T-helper 1 cell treated with Interleukin-12 subunit alpha and Interleukin-12 subunit beta and Interleukin-4 antibody, amounts not matched to agents 30 μg/mL and 1 μg/mL, for 36 hours (primary cell): ENCODE measurements around the gene OTOG.

Source experiments
- H3K27ac Mint-ChIP-seq: one replicate; pipeline ENCODE4 v1.8.0; 2021; ENCODE audit warnings: mild to moderate bottlenecking, mixed read lengths
- H3K27me3 Mint-ChIP-seq: one replicate; pipeline ENCODE4 v1.8.0; 2021; ENCODE audit warnings: low read depth, mixed read lengths
- H3K36me3 Mint-ChIP-seq: one replicate; pipeline ENCODE4 v1.8.0; 2021; ENCODE audit warnings: low read depth, mixed read lengths
- H3K4me1 Mint-ChIP-seq: one replicate; pipeline ENCODE4 v1.8.0; 2021; ENCODE audit warnings: low read depth, mixed read lengths
- H3K4me3 Mint-ChIP-seq: one replicate; pipeline ENCODE4 v1.8.0; 2021; ENCODE audit warnings: mild to moderate bottlenecking, moderate library complexity, mixed read lengths
- H3K9me3 Mint-ChIP-seq: one replicate; pipeline ENCODE4 v1.8.0; 2021; ENCODE audit warnings: mixed read lengths

OTOG gene, protein sequence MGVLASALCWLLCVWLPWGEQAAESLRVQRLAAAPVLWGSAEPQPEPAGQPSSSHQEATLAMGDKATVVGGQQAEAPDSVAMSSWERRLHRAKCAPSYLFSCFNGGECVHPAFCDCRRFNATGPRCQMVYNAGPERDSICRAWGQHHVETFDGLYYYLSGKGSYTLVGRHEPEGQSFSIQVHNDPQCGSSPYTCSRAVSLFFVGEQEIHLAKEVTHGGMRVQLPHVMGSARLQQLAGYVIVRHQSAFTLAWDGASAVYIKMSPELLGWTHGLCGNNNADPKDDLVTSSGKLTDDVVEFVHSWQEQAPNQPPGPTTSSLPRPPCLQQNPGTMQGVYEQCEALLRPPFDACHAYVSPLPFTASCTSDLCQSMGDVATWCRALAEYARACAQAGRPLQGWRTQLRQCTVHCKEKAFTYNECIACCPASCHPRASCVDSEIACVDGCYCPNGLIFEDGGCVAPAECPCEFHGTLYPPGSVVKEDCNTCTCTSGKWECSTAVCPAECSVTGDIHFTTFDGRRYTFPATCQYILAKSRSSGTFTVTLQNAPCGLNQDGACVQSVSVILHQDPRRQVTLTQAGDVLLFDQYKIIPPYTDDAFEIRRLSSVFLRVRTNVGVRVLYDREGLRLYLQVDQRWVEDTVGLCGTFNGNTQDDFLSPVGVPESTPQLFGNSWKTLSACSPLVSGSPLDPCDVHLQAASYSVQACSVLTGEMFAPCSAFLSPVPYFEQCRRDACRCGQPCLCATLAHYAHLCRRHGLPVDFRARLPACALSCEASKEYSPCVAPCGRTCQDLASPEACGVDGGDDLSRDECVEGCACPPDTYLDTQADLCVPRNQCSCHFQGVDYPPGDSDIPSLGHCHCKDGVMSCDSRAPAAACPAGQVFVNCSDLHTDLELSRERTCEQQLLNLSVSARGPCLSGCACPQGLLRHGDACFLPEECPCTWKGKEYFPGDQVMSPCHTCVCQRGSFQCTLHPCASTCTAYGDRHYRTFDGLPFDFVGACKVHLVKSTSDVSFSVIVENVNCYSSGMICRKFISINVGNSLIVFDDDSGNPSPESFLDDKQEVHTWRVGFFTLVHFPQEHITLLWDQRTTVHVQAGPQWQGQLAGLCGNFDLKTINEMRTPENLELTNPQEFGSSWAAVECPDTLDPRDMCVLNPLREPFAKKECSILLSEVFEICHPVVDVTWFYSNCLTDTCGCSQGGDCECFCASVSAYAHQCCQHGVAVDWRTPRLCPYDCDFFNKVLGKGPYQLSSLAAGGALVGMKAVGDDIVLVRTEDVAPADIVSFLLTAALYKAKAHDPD (N-terminal part only)

DNA sequence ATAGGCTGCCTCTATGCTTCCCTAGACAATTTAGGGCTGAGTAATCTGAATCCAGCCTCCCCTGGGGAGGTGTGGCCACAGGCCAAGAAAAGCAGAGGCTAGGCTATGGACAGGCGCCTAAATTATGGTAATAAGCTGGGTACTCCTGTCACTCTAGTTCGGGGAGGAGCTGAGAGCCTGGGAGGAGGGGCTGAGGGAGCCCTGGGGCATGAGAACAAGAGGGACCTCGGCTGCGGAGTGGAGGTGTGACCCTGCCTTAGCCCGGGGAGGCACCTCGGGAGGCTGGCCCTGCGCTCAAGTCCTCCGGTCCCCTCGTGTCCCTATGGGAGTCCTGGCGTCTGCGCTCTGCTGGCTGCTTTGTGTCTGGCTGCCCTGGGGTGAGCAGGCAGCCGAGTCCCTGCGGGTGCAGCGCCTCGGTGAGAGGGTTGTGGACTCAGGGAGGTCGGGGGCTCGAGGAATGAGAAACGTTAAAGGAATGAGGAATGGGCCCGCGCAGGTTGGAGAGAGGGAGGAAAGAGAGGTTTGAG is at the start of gene OTOG:
Gene OTOG, plus strand, starts transcription at position 209 of the 527 bp plus-strand sequence. Its CDS starts 114 bp downstream, at position 323.
- Mint-ChIP-seq H3K4me3 (no peak within 1 kb of the TSS), H3K27ac (no peak within 1 kb of the TSS), H3K9me3 (no peaks in the 10 kb centered on the region), H3K27me3 (peaks cover 33% of the 10 kb centered on the region), H3K4me1 (peaks cover 4% of the 10 kb centered on the region), H3K36me3 (no peaks in the 10 kb centered on the region)

DNA sequence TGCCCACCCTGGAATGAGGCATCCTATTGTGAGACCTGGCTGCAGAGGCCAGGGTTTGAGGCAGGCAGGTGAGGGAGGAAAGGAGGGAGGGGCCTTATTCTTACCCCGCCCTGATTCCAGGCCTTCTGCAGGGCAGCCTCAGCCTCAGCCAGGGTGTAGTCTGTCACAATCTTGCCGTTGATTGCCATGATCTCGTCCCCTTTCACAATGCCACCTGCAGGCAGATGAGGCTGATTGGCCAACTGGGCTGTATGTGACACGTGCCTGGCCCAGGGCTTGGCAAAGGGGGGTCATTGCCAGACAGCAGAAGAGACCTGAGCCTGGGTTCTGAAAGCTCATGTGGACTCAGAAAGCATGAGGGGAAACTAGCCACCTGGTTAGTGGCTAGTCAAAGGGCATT is 49.0 kb upstream of the OTOG start:
- Mint-ChIP-seq H3K27ac (no peak overlapping the region), H3K4me1 (no peaks in the 10 kb centered on the region), H3K4me3 (no peak overlapping the region), H3K27me3 (peaks cover 4% of the 10 kb centered on the region), H3K9me3 (no peaks in the 10 kb centered on the region), H3K36me3 (no peaks in the 10 kb centered on the region)

DNA sequence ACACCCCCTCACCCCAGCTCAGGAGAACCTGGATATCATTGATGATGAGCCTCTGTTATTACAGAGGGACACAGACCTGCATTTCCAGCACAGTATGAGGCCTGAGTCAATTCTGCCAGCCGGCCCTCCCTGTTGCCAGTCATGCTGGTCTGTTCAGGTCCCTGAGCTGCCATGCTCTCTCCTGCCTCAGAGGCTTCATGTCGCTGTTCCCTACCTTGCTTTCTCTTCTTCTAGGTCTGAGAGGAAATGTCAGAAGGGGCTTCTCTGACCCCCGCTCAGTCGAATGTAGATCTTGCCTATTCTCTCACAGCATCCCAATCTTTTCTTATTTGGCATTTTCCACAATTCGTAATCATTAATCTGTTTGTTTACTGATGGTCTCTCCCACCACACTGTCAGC is 48.6 kb upstream of the OTOG start:
- Mint-ChIP-seq H3K9me3 (no peaks in the 10 kb centered on the region), H3K27ac (no peak overlapping the region), H3K27me3 (peaks cover 4% of the 10 kb centered on the region), H3K4me3 (no peak overlapping the region), H3K4me1 (no peaks in the 10 kb centered on the region), H3K36me3 (no peaks in the 10 kb centered on the region)

DNA sequence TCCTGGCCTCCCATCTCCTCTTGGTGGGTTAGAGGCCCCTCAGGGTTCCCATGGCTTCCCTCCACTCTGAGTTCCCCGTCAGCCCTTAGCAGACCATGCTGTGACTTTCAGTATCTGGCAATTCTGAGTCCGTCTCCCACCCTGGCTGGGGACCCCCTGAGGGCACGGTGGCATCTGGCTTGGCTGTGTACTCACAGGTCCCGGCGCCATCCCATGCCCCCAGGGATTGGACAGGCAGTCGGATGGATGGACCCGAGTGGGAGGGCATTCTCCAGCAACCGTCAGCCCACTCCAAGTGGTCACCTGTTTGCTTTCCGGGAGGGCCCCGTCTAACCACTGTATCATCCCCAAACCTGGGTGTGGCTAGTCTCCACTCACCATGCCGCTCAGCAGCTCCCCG is 46.4 kb upstream of the OTOG start:
- peaks cover 8% of the 10 kb centered on the region for H3K27me3 Mint-ChIP-seq
- no peak overlapping the region for H3K4me3 Mint-ChIP-seq
- no peaks in the 10 kb centered on the region for H3K36me3 Mint-ChIP-seq
- no peak overlapping the region for H3K27ac Mint-ChIP-seq
- H3K4me1 Mint-ChIP-seq = no peaks in the 10 kb centered on the region
- no peaks in the 10 kb centered on the region for H3K9me3 Mint-ChIP-seq

DNA sequence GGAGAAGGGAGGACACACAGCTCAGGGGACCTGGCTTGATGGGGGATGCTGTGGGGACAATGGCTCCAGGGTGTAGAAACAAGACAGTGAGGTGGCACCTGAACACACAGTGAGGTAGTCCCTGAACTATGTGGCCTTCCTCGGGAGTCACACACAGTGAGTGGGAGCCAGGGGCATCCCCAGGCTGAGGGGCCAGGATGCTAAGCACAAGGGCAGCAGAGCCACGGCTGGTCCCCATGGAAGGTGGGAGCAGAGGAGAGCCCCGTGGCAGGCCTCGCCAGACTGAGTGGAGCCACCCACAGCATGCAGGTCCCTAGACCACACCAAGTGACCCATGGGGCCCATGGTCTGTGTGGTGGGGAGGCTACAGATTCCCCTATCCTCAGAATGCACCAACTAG is 44.4 kb upstream of the OTOG start:
- no peaks in the 10 kb centered on the region for H3K4me1 Mint-ChIP-seq
- peaks cover 7% of the 10 kb centered on the region for H3K27me3 Mint-ChIP-seq
- H3K27ac Mint-ChIP-seq = no peak overlapping the region
- no peaks in the 10 kb centered on the region for H3K9me3 Mint-ChIP-seq
- H3K4me3 Mint-ChIP-seq = no peak overlapping the region
- H3K36me3 Mint-ChIP-seq = no peaks in the 10 kb centered on the region

DNA sequence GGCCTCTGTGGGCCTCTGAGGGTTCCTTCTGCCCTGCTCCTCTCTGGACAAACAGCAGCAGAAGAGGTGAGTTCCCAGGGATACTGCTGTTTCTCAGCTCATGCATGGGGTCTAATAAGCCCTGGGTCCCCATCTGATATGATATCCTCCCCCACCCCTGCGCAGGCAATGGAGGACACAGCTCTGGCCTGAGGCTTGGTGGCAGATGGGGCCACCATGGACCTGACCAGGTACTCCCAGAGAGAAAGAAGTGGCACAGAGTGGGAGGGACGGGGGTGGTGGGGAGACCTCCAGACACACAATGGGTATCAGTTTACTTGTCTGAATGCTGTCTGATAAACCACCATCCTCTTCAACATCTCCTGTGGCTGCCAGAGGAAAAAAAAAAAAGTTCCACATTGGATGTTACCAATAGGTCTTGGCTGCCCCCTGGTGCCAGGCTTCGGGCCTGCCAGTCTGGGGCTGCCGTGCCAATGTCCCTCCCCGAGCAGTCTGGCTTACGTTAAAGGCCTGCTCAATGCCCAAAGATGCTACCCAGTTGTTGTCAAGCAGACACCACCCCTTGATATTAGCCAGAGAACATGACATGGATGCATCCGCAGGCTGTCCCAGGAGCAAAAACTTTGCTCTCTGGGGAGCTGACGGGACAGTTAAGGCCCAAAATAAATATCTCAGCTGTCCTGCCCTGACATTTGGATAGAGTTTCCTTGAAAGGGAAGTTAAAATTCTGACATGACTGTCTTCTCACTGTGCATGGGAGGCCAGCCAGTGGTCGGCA is 42.5 kb upstream of the OTOG start:
- no peaks in the 10 kb centered on the region for H3K9me3 Mint-ChIP-seq

DNA sequence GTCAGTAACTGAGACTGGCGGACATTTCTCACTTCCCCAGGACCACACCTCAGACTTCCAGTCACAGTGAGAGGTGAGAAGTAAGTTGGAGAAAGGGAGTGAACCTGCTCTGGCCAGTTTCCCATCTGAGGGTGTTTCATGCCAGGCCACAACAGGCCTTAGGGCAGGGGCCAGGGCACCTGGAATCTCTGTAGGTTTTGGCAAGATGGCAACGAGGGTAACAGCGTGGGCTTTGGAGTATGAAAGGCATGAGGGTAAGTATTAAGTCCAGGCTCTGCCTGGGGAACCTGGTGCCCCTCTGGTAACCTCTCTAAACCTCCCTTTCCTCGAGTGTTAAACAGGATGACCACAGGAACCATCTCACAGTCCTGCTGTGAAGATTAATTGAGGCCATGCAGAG is 41.9 kb upstream of the OTOG start:
- Mint-ChIP-seq H3K4me3 (no peak overlapping the region), H3K9me3 (no peaks in the 10 kb centered on the region), H3K27ac (no peak overlapping the region), H3K4me1 (no peaks in the 10 kb centered on the region), H3K36me3 (no peaks in the 10 kb centered on the region), H3K27me3 (peaks cover 10% of the 10 kb centered on the region)

More for the DNA sequence above, 42.5 kb upstream of the OTOG start:
- no peaks in the 10 kb centered on the region for H3K36me3 Mint-ChIP-seq
- no peak overlapping the region for H3K27ac Mint-ChIP-seq
- H3K4me1 Mint-ChIP-seq = no peaks in the 10 kb centered on the region
- H3K27me3 Mint-ChIP-seq = peaks cover 10% of the 10 kb centered on the region
- H3K4me3 Mint-ChIP-seq = no peak overlapping the region

DNA sequence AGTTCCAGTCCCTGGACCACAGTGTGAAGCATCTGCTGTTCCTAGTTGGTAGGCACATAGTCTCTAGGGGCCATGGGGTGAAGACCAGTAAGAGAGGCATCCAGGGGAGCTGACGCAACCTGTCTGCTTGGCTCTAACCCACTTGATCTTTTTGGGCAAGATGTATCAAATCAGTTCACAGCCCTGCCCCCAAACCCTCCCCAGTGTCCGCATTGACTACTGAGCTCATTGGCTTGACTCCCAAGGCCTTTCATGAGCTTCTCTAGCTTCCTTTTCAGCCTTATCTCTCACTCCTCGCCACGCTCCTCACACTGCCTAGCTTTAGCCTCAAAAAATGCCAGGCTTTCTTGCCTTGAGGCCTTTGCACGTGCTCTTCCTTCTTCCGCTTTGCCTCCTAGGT is 40.7 kb upstream of the OTOG start:
- no peaks in the 10 kb centered on the region for H3K4me1 Mint-ChIP-seq
- H3K9me3 Mint-ChIP-seq = no peaks in the 10 kb centered on the region
- H3K27me3 Mint-ChIP-seq = peaks cover 10% of the 10 kb centered on the region
- H3K27ac Mint-ChIP-seq = no peak overlapping the region
- H3K36me3 Mint-ChIP-seq = no peaks in the 10 kb centered on the region
- H3K4me3 Mint-ChIP-seq = no peak overlapping the region

DNA sequence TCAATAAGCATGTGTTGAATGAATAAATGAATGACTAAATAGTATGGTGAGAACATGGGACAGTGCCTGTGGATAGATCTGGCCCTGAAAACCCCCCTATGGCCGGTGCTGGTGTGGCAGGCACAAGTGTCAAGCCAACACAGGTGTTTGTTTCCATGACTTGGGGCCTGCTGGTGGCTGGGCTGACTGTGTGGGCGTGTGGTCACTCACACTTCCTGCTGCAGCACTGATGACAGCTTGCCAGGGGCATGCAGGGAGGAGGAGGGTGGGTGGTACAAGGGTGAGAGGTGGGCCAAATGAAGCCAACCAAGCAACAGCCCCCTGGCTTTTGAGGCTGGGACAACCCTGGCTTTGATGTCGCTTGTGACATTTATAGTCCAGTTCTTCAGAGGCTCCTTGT is 40.1 kb upstream of the OTOG start:
- Mint-ChIP-seq H3K4me1 (no peaks in the 10 kb centered on the region), H3K27me3 (peaks cover 10% of the 10 kb centered on the region), H3K27ac (no peak overlapping the region), H3K36me3 (no peaks in the 10 kb centered on the region), H3K4me3 (no peak overlapping the region), H3K9me3 (no peaks in the 10 kb centered on the region)

DNA sequence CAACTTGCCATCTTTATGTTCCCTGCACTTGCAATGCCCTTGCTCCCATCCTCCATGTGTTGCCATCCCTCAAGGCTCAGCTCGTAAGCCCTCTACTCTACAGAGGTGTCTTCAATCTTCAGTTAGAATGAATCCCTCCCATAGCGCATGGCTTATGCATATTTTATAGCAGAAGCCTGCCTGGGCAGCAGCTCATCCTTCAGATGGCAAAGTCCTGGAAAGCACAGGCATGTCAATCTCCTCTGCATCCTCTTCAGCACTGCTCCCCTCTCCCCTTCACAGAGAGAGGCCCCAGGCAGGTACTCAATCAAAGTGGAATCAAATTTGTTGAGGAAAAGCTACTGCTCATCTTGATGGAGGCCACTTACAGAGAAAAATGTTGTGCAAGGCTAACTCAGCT is 39.3 kb upstream of the OTOG start:
- Mint-ChIP-seq H3K9me3 (no peaks in the 10 kb centered on the region), H3K36me3 (no peaks in the 10 kb centered on the region), H3K27ac (no peak overlapping the region), H3K4me3 (no peak overlapping the region), H3K4me1 (no peaks in the 10 kb centered on the region), H3K27me3 (peaks cover 12% of the 10 kb centered on the region)

DNA sequence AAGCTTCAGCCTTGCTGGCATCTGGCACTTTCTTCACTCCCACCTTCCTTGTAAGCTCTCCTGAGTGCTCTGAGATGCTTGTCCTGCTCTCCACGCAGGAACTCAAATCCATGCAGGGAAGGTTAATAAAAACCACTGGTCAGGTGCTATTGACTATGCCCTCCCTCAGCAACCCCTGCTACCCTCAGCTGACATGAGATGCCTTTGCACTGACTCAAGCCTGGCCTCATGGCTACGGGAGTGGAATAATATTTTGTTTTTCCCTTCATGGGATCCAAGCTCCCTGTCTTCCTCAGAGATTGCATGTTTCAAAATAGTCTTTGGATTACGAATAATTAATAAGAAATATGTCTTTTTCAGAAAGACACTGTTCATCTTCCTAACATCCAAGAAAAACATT is 38.8 kb upstream of the OTOG start:
- Mint-ChIP-seq H3K4me1 (no peaks in the 10 kb centered on the region), H3K36me3 (no peaks in the 10 kb centered on the region), H3K27me3 (peaks cover 16% of the 10 kb centered on the region), H3K4me3 (no peak overlapping the region), H3K27ac (no peak overlapping the region), H3K9me3 (no peaks in the 10 kb centered on the region)

DNA sequence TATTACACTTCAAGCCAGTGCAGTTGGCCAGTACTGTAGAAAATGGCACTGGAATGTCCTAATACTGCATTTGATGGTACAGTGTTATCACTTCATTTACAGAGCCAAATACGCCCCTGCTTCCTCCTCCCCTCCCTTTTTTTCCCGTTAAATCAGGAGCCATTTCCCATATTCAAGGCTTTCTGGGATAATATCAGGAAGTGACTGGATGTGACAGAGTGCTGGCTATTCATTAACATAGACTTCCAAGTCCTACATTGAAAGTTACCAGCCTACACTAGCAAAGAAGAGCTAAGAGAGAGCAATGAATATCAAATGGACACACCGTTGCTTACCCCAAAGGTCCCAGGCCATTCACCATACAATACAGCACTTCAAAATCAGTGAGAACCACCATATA is 38.3 kb upstream of the OTOG start:
- H3K27me3 Mint-ChIP-seq = peaks cover 21% of the 10 kb centered on the region
- H3K27ac Mint-ChIP-seq = no peak overlapping the region
- H3K9me3 Mint-ChIP-seq = no peaks in the 10 kb centered on the region
- H3K4me1 Mint-ChIP-seq = no peaks in the 10 kb centered on the region
- no peak overlapping the region for H3K4me3 Mint-ChIP-seq
- H3K36me3 Mint-ChIP-seq = no peaks in the 10 kb centered on the region

DNA sequence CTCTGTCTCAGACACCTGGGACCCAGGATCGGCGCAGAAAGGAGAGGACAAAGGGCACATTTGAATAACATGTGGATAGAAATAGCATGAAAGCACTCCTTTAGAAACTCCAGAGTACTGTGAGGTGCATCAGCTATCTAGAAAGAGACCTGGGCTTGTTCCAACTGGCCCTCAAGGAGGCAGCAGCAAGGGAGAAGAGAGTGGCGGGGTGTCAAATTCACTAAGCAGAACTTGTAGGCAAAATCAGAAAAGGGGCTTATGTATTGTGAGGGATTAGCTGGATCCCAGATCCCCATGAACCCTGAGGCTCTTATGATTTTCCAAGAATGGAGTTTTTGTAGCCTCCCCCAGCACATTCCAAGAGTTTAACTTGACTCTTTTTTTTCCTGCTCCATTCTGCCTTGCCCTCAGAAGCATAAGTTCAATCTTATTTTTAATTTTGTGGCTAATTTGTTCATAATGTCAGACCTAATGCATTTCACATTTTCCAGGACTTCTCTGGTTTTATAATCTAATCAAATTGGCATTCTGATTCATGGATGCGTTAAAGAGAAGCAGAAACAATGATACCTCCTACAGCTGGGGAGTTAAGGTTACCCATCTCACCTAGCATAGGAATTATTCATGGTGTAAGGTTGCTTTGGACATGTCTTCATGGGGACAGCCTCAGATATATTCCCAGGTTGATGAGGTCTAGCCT is 36.4 kb upstream of the OTOG start:
- H3K27me3 Mint-ChIP-seq = peaks cover 19% of the 10 kb centered on the region
- no peak overlapping the region for H3K27ac Mint-ChIP-seq
- H3K9me3 Mint-ChIP-seq = no peaks in the 10 kb centered on the region
- no peaks in the 10 kb centered on the region for H3K36me3 Mint-ChIP-seq
- H3K4me1 Mint-ChIP-seq = no peaks in the 10 kb centered on the region
- H3K4me3 Mint-ChIP-seq = no peak overlapping the region
